Kidney (tissue), 14 donors: ENCODE measurements around the gene NAT9. TPM values are rescaled to one million over a fixed set of nuclear protein-coding genes. Genes with fewer than 3 reads are reported as not detected.

Source experiments
- DNase-seq, 5 donors: peaks; one replicate each; pipeline ENCODE4 v3.0.0-alpha.2; 2013 to 2020
- FAIRE-seq: peaks from 2 replicates; lab custom pipeline; 2012; peaks lifted over from hg19 to GRCh38; lab: Jason Lieb, UNC
- H3K27ac ChIP-seq, 2 donors: one replicate each; pipeline ENCODE4 v1.7.0; 2013; ENCODE audit warnings: low read depth in 2 of 2, low read length in 2 of 2, inconsistent platforms in 1 of 2
- H3K27me3 ChIP-seq: one replicate; pipeline ENCODE4 v1.7.1; 2013; ENCODE audit warnings: low read length, inconsistent platforms; ENCODE audit not compliant: control insufficient read depth, insufficient read depth
- H3K36me3 ChIP-seq, 3 donors: one replicate each; pipeline versions ENCODE4 v1.7.0 to v1.7.1; 2013; ENCODE audit warnings: low read length in 3 of 3, control low read depth in 1 of 3, inconsistent platforms in 1 of 3; ENCODE audit not compliant: insufficient read depth in 3 of 3, control insufficient read depth in 2 of 3
- H3K4me1 ChIP-seq, 3 donors: one replicate each; pipeline versions ENCODE4 v1.7.0 to v1.7.1; 2013; ENCODE audit warnings: low read length in 3 of 3, inconsistent platforms in 1 of 3, low read depth in 1 of 3; ENCODE audit not compliant: control insufficient read depth in 2 of 3, insufficient read depth in 2 of 3
- H3K4me3 ChIP-seq, 3 donors: one replicate each; pipeline versions ENCODE4 v1.7.0 to v1.8.1; 2013; ENCODE audit warnings: low read length in 3 of 3, control low read depth in 1 of 3, inconsistent platforms in 1 of 3
- H3K9ac ChIP-seq, 3 donors: one replicate each; pipeline versions ENCODE4 v1.7.0 to v1.7.1; 2013; ENCODE audit warnings: low read length in 3 of 3, control low read depth in 1 of 3, inconsistent platforms in 1 of 3
- H3K9me3 ChIP-seq, 3 donors: one replicate each; pipeline versions ENCODE4 v1.7.0 to v1.7.1; 2013; ENCODE audit warnings: low read length in 3 of 3, control low read depth in 1 of 3, inconsistent platforms in 1 of 3; ENCODE audit not compliant: control insufficient read depth in 2 of 3, insufficient read depth in 1 of 3
- intact Hi-C: fragments of 100-400 bp; cut with DNase I; formaldehyde crosslinking; loops from one replicate; pipeline ENCODE4 v1.11.1; 2022
- polyA plus RNA-seq: library from polyadenylated mRNA; stranded (reverse); fragments of 350-450 nt; fragmentation: Illumina TruSeq; extraction: RNeasy Lipid Tissue Mini Kit (QIAGEN cat#74804); gene quantifications from one replicate; pipeline ENCODE4 v1.2.3, GENCODE V29; 2014; ENCODE audit warnings: low read depth, low replicate concordance; ENCODE audit not compliant: insufficient read depth
- total RNA-seq: library from RNA; stranded (reverse); fragmentation: NEBNext Ultra II Directional; extraction: Animal tissue kit (Norgen Biotek cat#: 25700); gene quantifications from one replicate; pipeline ENCODE4 v1.2.1, GENCODE V29; 2021
- TF ChIP-seq, protein P1 (sequence below): IDR thresholded peaks from 3 replicates; pipeline ENCODE4 v1.5.1; 2012; ENCODE audit warnings: mild to moderate bottlenecking, moderate library complexity, borderline replicate concordance; ENCODE audit not compliant: insufficient read depth; ENCODE audit errors: extremely low read depth
- donor health status: control.
- donor health status: control.
- donor health status: control.
- donor health status: control.
- donor health status: control.
- donor health status: DM: yes; HTN: yes; CAD: no.
- donor health status: Normal renal cell carcinoma (clear cell type).

The NAT9 gene
- total and polyA plus RNA-seq, 2 donors from 2014 or later, result 33.5 to 41.5 TPM

- Histone ChIP-seq H3K4me1 (peaks cover 3 to 26% (median 3%) of the 10 kb centered on the region in 3 donors), H3K36me3 (no peaks in the 10 kb centered on the region)
- intact Hi-C loops, result loop anchor here (10.0 kb wide), 1 partner anchor 120 kb away; no protein-coding TSS in a partner anchor
These were observed 31.8 kb downstream of the NAT9 start for GRCh38 chr17:74744349-74744713.

GRCh38 chr17:74743755-74744154 lies 32.4 kb downstream of the NAT9 start:
- DNase-seq (no peak), FAIRE-seq (no peak)
- Histone ChIP-seq H3K27me3 (no peaks in the 10 kb centered on the region), H3K9me3 (no peaks in the 10 kb centered on the region), H3K27ac (no peak overlapping the region), H3K36me3 (no peaks in the 10 kb centered on the region), H3K4me1 (peaks cover 3 to 21% (median 3%) of the 10 kb centered on the region in 3 donors), H3K9ac (no peak overlapping the region), H3K4me3 (no peak overlapping the region)
- intact Hi-C loops, result loop anchor here (10.0 kb wide), 1 partner anchor 121 kb away; no protein-coding TSS in a partner anchor
- TF ChIP-seq, protein P1, sequence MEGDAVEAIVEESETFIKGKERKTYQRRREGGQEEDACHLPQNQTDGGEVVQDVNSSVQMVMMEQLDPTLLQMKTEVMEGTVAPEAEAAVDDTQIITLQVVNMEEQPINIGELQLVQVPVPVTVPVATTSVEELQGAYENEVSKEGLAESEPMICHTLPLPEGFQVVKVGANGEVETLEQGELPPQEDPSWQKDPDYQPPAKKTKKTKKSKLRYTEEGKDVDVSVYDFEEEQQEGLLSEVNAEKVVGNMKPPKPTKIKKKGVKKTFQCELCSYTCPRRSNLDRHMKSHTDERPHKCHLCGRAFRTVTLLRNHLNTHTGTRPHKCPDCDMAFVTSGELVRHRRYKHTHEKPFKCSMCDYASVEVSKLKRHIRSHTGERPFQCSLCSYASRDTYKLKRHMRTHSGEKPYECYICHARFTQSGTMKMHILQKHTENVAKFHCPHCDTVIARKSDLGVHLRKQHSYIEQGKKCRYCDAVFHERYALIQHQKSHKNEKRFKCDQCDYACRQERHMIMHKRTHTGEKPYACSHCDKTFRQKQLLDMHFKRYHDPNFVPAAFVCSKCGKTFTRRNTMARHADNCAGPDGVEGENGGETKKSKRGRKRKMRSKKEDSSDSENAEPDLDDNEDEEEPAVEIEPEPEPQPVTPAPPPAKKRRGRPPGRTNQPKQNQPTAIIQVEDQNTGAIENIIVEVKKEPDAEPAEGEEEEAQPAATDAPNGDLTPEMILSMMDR, result no peak

More at GRCh38 chr17:74744349-74744713, 31.8 kb downstream of the NAT9 start:
- H3K27me3 ChIP-seq, result no peaks in the 10 kb centered on the region
- FAIRE-seq (no peak), DNase-seq (no peak)
- H3K9ac ChIP-seq, result no peak overlapping the region
- TF ChIP-seq, protein P1, result no peak
- H3K4me3 ChIP-seq, result no peak overlapping the region
- H3K9me3 ChIP-seq, result no peaks in the 10 kb centered on the region
- no peak overlapping the region for H3K27ac ChIP-seq

DNA sequence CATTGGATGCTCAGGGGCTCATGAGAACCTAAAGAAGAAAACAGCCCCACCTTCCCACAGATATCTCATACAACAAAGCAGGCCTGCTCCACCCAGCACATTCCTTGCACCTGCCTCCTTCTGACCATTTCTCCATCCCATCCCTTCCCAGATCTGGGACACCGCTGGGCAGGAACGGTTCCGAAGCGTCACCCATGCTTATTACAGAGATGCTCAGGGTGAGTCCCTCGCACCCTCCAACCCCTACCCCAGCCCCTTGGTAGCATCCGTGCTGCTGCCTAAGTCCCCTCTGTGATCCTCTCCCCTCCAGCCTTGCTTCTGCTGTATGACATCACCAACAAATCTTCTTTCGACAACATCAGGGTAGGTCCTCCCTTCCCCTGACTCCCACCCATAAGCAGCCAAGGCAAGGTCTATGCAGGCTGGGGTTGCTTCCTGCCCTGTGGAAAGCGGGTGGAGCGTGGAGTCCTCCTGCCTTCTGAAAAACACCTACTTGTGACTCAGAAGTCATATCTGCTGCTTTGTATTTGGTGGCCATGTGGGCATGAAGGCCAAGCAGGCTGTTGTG lies 33.1 kb downstream of the NAT9 start:
- Histone ChIP-seq H3K27ac (no peak overlapping the region), H3K4me3 (no peak overlapping the region), H3K9ac (no peak overlapping the region), H3K9me3 (no peaks in the 10 kb centered on the region), H3K27me3 (no peaks in the 10 kb centered on the region), H3K4me1 (peaks cover 3 to 24% (median 3%) of the 10 kb centered on the region in 3 donors), H3K36me3 (no peaks in the 10 kb centered on the region)
- TF ChIP-seq, protein P1, result no peak
- intact Hi-C loops, result loop anchor here (10.0 kb wide), 1 partner anchor 122 kb away; no protein-coding TSS in a partner anchor
- DNase-seq (no peak), FAIRE-seq (no peak)
